GM23248 (cell line): Measurements from ENCODE around the gene MED29. TPM values are rescaled to one million over a fixed set of nuclear protein-coding genes. Genes with fewer than 3 reads are reported as not detected.
A peak's percentile ranks its signal among the peaks of the same experiment; 100 is the strongest.

Experiments used
- DNase-seq: peaks from one replicate; pipeline ENCODE4 v3.0.0-alpha.2; 2015
- H2AFZ ChIP-seq: fragments of 200-600 bp; sonication (generic); 2 replicates; pipeline ENCODE4 v1.6.1; 2016; ENCODE audit warnings: antibody characterized with exemption
- H3F3A ChIP-seq: fragments of 200-600 bp; sonication (generic); 2 replicates; pipeline ENCODE4 v1.6.1; 2016; ENCODE audit warnings: mild to moderate bottlenecking, antibody characterized with exemption, mixed run types; ENCODE audit not compliant: insufficient read depth
- H3K27ac ChIP-seq: fragments of 200-600 bp; sonication (generic); 2 replicates; pipeline ENCODE4 v1.5.1; 2016; ENCODE audit warnings: mild to moderate bottlenecking
- H3K27me3 ChIP-seq: fragments of 200-600 bp; sonication (generic); replicated peaks from 2 replicates; pipeline ENCODE4 v1.6.1; 2016; ENCODE audit warnings: mild to moderate bottlenecking; ENCODE audit not compliant: insufficient read depth
- H3K36me3 ChIP-seq: fragments of 200-600 bp; sonication (generic); 2 replicates; pipeline ENCODE4 v1.6.1; 2016; ENCODE audit warnings: low read depth, mild to moderate bottlenecking
- H3K4me1 ChIP-seq: fragments of 200-600 bp; sonication (generic); 2 replicates; pipeline ENCODE4 v1.6.1; 2016; ENCODE audit warnings: mild to moderate bottlenecking; ENCODE audit not compliant: insufficient read depth
- H3K4me2 ChIP-seq: fragments of 200-600 bp; sonication (generic); one replicate; pipeline ENCODE4 v1.6.1; 2016; ENCODE audit warnings: mild to moderate bottlenecking; ENCODE audit not compliant: unreplicated experiment
- H3K4me3 ChIP-seq: fragments of 200-600 bp; sonication (generic); 2 replicates; pipeline ENCODE4 v1.5.1; 2016; ENCODE audit warnings: mild to moderate bottlenecking
- H3K79me2 ChIP-seq: fragments of 200-600 bp; sonication (generic); 2 replicates; pipeline ENCODE4 v1.6.1; 2016; ENCODE audit warnings: mild to moderate bottlenecking; ENCODE audit not compliant: insufficient read depth
- H3K9ac ChIP-seq: fragments of 200-600 bp; sonication (generic); 2 replicates; pipeline ENCODE4 v1.6.1; 2016; ENCODE audit warnings: mild to moderate bottlenecking
- H3K9me2 ChIP-seq: fragments of 200-600 bp; sonication (generic); 2 replicates; pipeline ENCODE4 v1.6.1; 2016; ENCODE audit warnings: mixed run types, mild to moderate bottlenecking, moderate library complexity; ENCODE audit not compliant: insufficient read depth
- H3K9me3 ChIP-seq: fragments of 200-600 bp; sonication (generic); one replicate; pipeline ENCODE4 v1.6.1; 2017; ENCODE audit warnings: low read depth
- H4K20me1 ChIP-seq: fragments of 200-600 bp; sonication (generic); 2 replicates; pipeline ENCODE4 v1.6.0; 2016; ENCODE audit not compliant: insufficient read depth
- EZH2 ChIP-seq: fragments of 200-600 bp; sonication (generic); IDR thresholded peaks from 2 replicates; pipeline ENCODE4 v1.6.1; 2018; ENCODE audit warnings: antibody characterized with exemption, mild to moderate bottlenecking; ENCODE audit not compliant: insufficient read depth, poor library complexity, severe bottlenecking
- EZH2phosphoT487 ChIP-seq: fragments of 200-600 bp; sonication (generic); IDR thresholded peaks from 2 replicates; pipeline ENCODE4 v1.6.1; 2018; ENCODE audit warnings: antibody characterized with exemption, moderate library complexity, mild to moderate bottlenecking, low read depth; ENCODE audit not compliant: insufficient read depth
- WGBS, 2 experiments: methylation state at CpG; one replicate each; pipeline ENCODE4 v1.1.6; 2015 to 2017; ENCODE audit warnings: low lambda C conversion rate in 2 of 2, low coverage in 1 of 2; ENCODE audit errors: missing lambda C conversion rate in 2 of 2; 5-methylcytosine and 5-hydroxymethylcytosine counted together
- in situ Hi-C: fragments of 300-500 bp; cut with MboI; formaldehyde crosslinking; loops from 2 replicates; pipeline ENCODE4 v1.15.0; 2020
- polyA plus RNA-seq: library from polyadenylated mRNA; unstranded; fragments of >200 nt; fragmentation: Nextera tagmentation; extraction: Ambion mirVana; gene quantifications from 2 replicates; pipeline ENCODE4 v1.2.1, GENCODE V29; 2016
- total RNA-seq: library from RNA; depleted of rRNA; stranded (reverse); fragments of >200 nt; shearing (Covaris generic); gene quantifications from 2 replicates; pipeline ENCODE4 v1.2.3, GENCODE V29; 2014

MED29 gene
- total and polyA plus RNA-seq, 2 experiments from 2014 or later: 27.7 to 39.2 TPM

- TF ChIP-seq EZH2: no peak
- no peak for TF ChIP-seq EZH2phosphoT487
Measured at GRCh38 chr19:39399668-39400050, 8.5 kb downstream of the MED29 start.

GRCh38 chr19:39400061-39400460 is 8.9 kb downstream of the MED29 start:
- no peaks in the 10 kb centered on the region for H4K20me1 ChIP-seq
- no peak overlapping the region for H3K27ac ChIP-seq
- H3K4me2 ChIP-seq: no peak overlapping the region
- no peak for DNase-seq
- no peaks in the 10 kb centered on the region for H3K36me3 ChIP-seq
- H2AFZ ChIP-seq: no peak overlapping the region
- peaks cover 41% of the 10 kb centered on the region for H3K4me1 ChIP-seq
- H3K9me2 ChIP-seq: no peaks in the 10 kb centered on the region
- no peaks in the 10 kb centered on the region for H3K27me3 ChIP-seq
- H3K79me2 ChIP-seq: no peaks in the 10 kb centered on the region
- in situ Hi-C loops: no loop called here
- H3F3A ChIP-seq: peaks cover 43% of the 10 kb centered on the region
- TF ChIP-seq EZH2 (no peak), EZH2phosphoT487 (no peak)
- H3K4me3 ChIP-seq: no peak overlapping the region
- no peaks in the 10 kb centered on the region for H3K9me3 ChIP-seq
- 92 to 95% methylated on average over 4 of the region's 4 CpGs for WGBS, 2 experiments
- no peak overlapping the region for H3K9ac ChIP-seq

More at GRCh38 chr19:39399668-39400050, 8.5 kb downstream of the MED29 start:
- Histone ChIP-seq H3K27me3 (no peaks in the 10 kb centered on the region), H3K9ac (no peak overlapping the region), H3K27ac (0 out of 2 replicates have a peak overlapping the region, but pooled peaks have one; percentile 98), H3K4me3 (no peak overlapping the region), H3K36me3 (no peaks in the 10 kb centered on the region), H2AFZ (no peak overlapping the region), H4K20me1 (no peaks in the 10 kb centered on the region), H3K79me2 (no peaks in the 10 kb centered on the region), H3K9me2 (no peaks in the 10 kb centered on the region), H3K4me2 (no peak overlapping the region), H3F3A (peaks cover 43% of the 10 kb centered on the region), H3K9me3 (no peaks in the 10 kb centered on the region), H3K4me1 (peaks cover 41% of the 10 kb centered on the region)
- WGBS, 2 experiments: 97 to 100% methylated on average over 4 of the region's 4 CpGs
- DNase-seq: no peak
- in situ Hi-C loops: no loop called here

GRCh38 chr19:39401070-39401548 is 9.9 kb downstream of the MED29 start:
- Histone ChIP-seq H3K4me2 (no peak overlapping the region), H3K4me3 (no peak overlapping the region), H3K79me2 (no peaks in the 10 kb centered on the region), H3K4me1 (peaks cover 44% of the 10 kb centered on the region), H3F3A (peaks cover 43% of the 10 kb centered on the region), H3K9ac (peak overlapping the region; percentile 96), H3K27ac (peak overlapping the region; percentile 99), H3K9me3 (no peaks in the 10 kb centered on the region), H2AFZ (no peak overlapping the region), H4K20me1 (no peaks in the 10 kb centered on the region), H3K9me2 (no peaks in the 10 kb centered on the region), H3K27me3 (no peaks in the 10 kb centered on the region), H3K36me3 (no peaks in the 10 kb centered on the region)
- in situ Hi-C loops: no loop called here
- DNase-seq: no peak
- 67 to 70% methylated on average over 4 of the region's 4 CpGs for WGBS, 2 experiments
- TF ChIP-seq EZH2 (no peak), EZH2phosphoT487 (no peak)

- H2AFZ ChIP-seq: no peak overlapping the region
- in situ Hi-C loops: no loop called here
- peaks cover 43% of the 10 kb centered on the region for H3F3A ChIP-seq
- H4K20me1 ChIP-seq: no peaks in the 10 kb centered on the region
- no peak overlapping the region for H3K4me2 ChIP-seq
- H3K4me1 ChIP-seq: peaks cover 47% of the 10 kb centered on the region
- no peak overlapping the region for H3K4me3 ChIP-seq
- peak; percentile 81 for DNase-seq
- H3K9me2 ChIP-seq: no peaks in the 10 kb centered on the region
- no peaks in the 10 kb centered on the region for H3K27me3 ChIP-seq
- no peaks in the 10 kb centered on the region for H3K9me3 ChIP-seq
- peak overlapping the region; percentile 96 for H3K9ac ChIP-seq
- peaks cover under 1% of the 10 kb centered on the region; the same call in 1 of the 2 replicates for H3K79me2 ChIP-seq
- H3K27ac ChIP-seq: peak overlapping the region; percentile 99
- no peak for TF ChIP-seq EZH2phosphoT487
- no peak for TF ChIP-seq EZH2
- no peaks in the 10 kb centered on the region for H3K36me3 ChIP-seq
- 24 to 27% methylated on average over 24 to 25 of the region's 25 CpGs for WGBS, 2 experiments
Measured at GRCh38 chr19:39401549-39402345, 10.6 kb downstream of the MED29 start.
